B cell (primary cell): ENCODE results near the gene PAN3. TPM values are rescaled to one million over a fixed set of nuclear protein-coding genes. Genes with fewer than 3 reads are reported as not detected.

Experiments used
- ATAC-seq: fragments of 200-7000 bp; cut with Tn5 transposase; one replicate; pipeline ENCODE4 v1.10.0; 2021; ENCODE audit warnings: low read depth, mild to moderate bottlenecking, moderate number of reproducible peaks, moderate library complexity
- CTCF ChIA-PET: fragments of 350-600 bp; sonication (Branson Sonifier 250); formaldehyde crosslinking; loops from one replicate; lab custom pipeline; 2021; ENCODE audit warnings: antibody characterized with exemption, inconsistent platforms; lab: Charles Lee
- POLR2A ChIA-PET: fragments of 350-600 bp; sonication (Branson Sonifier 250); formaldehyde crosslinking; loops from one replicate; lab custom pipeline; 2021; ENCODE audit warnings: antibody characterized with exemption; lab: Charles Lee
- DNase-seq: peaks from one replicate; pipeline ENCODE4 v3.0.0; 2013
- H2AFZ ChIP-seq: 2 replicates; pipeline ENCODE4 v1.6.1; 2012; ENCODE audit warnings: mild to moderate bottlenecking, low read depth, low read length; ENCODE audit not compliant: insufficient read depth, poor library complexity, severe bottlenecking
- H3K27ac ChIP-seq, 2 donors: 1 replicate in 1 of 2; 2 replicates in 1 of 2; pipeline ENCODE4 v1.5.1; 2012 to 2013; ENCODE audit warnings: low read length in 2 of 2, mild to moderate bottlenecking in 2 of 2, moderate library complexity in 1 of 2
- H3K27me3 ChIP-seq, 4 experiments: fragments of 200-600 bp in 1 of 4; sonication (generic) in 1 of 4; replicated peaks in 1 of 4; 1 replicate in 2 of 4; 2 replicates in 2 of 4; pipeline versions ENCODE4 v1.6.1 to v1.7.0; 2013 to 2016; ENCODE audit warnings: low read length in 3 of 4, mild to moderate bottlenecking in 2 of 4, mixed read lengths in 1 of 4, moderate library complexity in 1 of 4; ENCODE audit not compliant: insufficient read depth in 4 of 4, control insufficient read depth in 3 of 4; ENCODE audit errors: control extremely low read depth in 1 of 4
- H3K36me3 ChIP-seq, 2 experiments: replicated peaks in 1 of 2; 1 replicate in 1 of 2; 2 replicates in 1 of 2; pipeline versions ENCODE4 v1.6.1 to v1.7.1; 2013; ENCODE audit warnings: low read length in 1 of 2; ENCODE audit not compliant: insufficient read depth in 2 of 2, control insufficient read depth in 1 of 2; ENCODE audit errors: control extremely low read depth in 1 of 2, extremely low read depth in 1 of 2
- H3K4me1 ChIP-seq, 2 donors: fragments of 200-600 bp in 1 of 2; sonication (generic) in 1 of 2; 1 replicate in 1 of 2; 2 replicates in 1 of 2; pipeline versions ENCODE4 v1.5.1 to v1.6.1; 2013 to 2017; ENCODE audit warnings: low read length in 2 of 2; ENCODE audit not compliant: control insufficient read depth in 2 of 2, insufficient read depth in 2 of 2
- H3K4me2 ChIP-seq: replicated peaks from 2 replicates; pipeline ENCODE3; 2012; ENCODE audit warnings: mild to moderate bottlenecking, low read depth, low read length; ENCODE audit not compliant: poor library complexity, severe bottlenecking
- H3K4me3 ChIP-seq, 5 experiments: fragments of 200-600 bp in 1 of 5; sonication (generic) in 1 of 5; 1 replicate in 3 of 5; 2 replicates in 2 of 5; pipeline versions ENCODE4 v1.5.1 to v1.7.0; 2011 to 2016; ENCODE audit warnings: low read length in 4 of 5, mild to moderate bottlenecking in 4 of 5, low read depth in 2 of 5, control low read depth in 1 of 5, moderate library complexity in 1 of 5; ENCODE audit not compliant: insufficient read depth in 1 of 5; ENCODE audit errors: control extremely low read depth in 1 of 5, extremely low read depth in 1 of 5
- H3K79me2 ChIP-seq: fragments of 200-600 bp; sonication (generic); one replicate; pipeline ENCODE4 v1.6.0; 2016; ENCODE audit warnings: low read length; ENCODE audit not compliant: control insufficient read depth, insufficient read depth
- H3K9ac ChIP-seq: fragments of 200-600 bp; sonication (generic); 2 replicates; pipeline ENCODE4 v1.6.1; 2017; ENCODE audit warnings: mild to moderate bottlenecking, low read length, moderate library complexity
- H3K9me3 ChIP-seq, 3 donors: one replicate each; pipeline versions ENCODE4 v1.6.1 to v1.7.1; 2013; ENCODE audit warnings: low read length in 2 of 3; ENCODE audit not compliant: control insufficient read depth in 2 of 3, insufficient read depth in 1 of 3; ENCODE audit errors: control extremely low read depth in 1 of 3
- H4K20me1 ChIP-seq: 2 replicates; pipeline ENCODE4 v1.6.0; 2012; ENCODE audit warnings: mild to moderate bottlenecking, low read length; ENCODE audit not compliant: insufficient read depth, control insufficient read depth, poor library complexity, severe bottlenecking
- H3K27ac Mint-ChIP-seq: one replicate; pipeline ENCODE4 v1.8.0; 2021; ENCODE audit warnings: mixed read lengths
- H3K27me3 Mint-ChIP-seq: one replicate; pipeline ENCODE4 v1.8.0; 2021; ENCODE audit warnings: mixed read lengths
- H3K4me1 Mint-ChIP-seq: one replicate; pipeline ENCODE4 v1.8.0; 2021; ENCODE audit warnings: mixed read lengths
- H3K4me3 Mint-ChIP-seq: one replicate; pipeline ENCODE4 v1.8.0; 2021; ENCODE audit warnings: mixed read lengths
- H3K9me3 Mint-ChIP-seq: one replicate; pipeline ENCODE4 v1.8.0; 2022; ENCODE audit warnings: mixed read lengths; ENCODE audit not compliant: insufficient read depth
- CTCF ChIP-seq: fragments of 200-600 bp; IDR thresholded peaks from one replicate; pipeline ENCODE4 v1.8.0; 2022; ENCODE audit warnings: antibody characterized with exemption, mild to moderate bottlenecking
- EZH2 ChIP-seq: IDR thresholded peaks from 2 replicates; pipeline ENCODE4 v1.6.1; 2012; ENCODE audit warnings: borderline replicate concordance, low read depth, mild to moderate bottlenecking, moderate library complexity, low read length; ENCODE audit not compliant: insufficient read depth, poor library complexity, severe bottlenecking
- WGBS: methylation state at CpG from one replicate; pipeline ENCODE4 v1.1.5; 2013; ENCODE audit warnings: missing lambda C conversion rate; ENCODE audit not compliant: insufficient coverage; 5-methylcytosine and 5-hydroxymethylcytosine counted together
- intact Hi-C: fragments of 100-400 bp; cut with micrococcal nuclease; formaldehyde crosslinking; loops from one replicate; pipeline ENCODE4 v1.10.0; 2022
- polyA plus RNA-seq: library from polyadenylated mRNA; depleted of rRNA; stranded (reverse); fragments of >200 nt; gene quantifications from 2 replicates; pipeline ENCODE4 v1.2.3, GENCODE V29; 2012
- total RNA-seq, 2 donors: library from RNA; stranded (reverse); fragments of 120-200 nt in 1 of 2; gene quantifications; 1 replicate in 1 of 2; 2 replicates in 1 of 2; pipeline versions ENCODE4 v1.2.3 to v1.2.4, GENCODE V29; 2013 to 2022

The PAN3 gene
- total and polyA plus RNA-seq, 2 donors (not counting 1 experiment from before 2014, with no cell fraction given) = 23.4 to 117 TPM

DNA sequence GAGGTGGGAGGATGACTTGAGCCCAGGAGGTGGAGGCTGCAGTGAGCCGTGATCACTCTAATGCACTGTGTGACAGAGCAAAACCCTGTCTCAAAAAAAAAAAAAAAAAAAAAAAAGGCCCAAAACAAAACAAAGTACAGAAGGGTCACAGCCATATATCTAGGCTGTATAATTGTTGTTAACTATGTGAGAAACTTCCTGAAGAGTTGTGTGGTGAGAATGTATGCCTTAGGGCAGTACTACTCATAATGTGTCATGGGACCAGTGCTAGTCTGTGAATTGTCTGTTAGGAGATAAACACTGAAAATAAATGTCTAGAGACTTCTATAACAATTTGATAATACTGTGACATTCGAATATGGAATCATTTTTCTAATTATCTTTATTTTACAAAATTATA lies 43.1 kb downstream of the PAN3 start:
- no peak for TF ChIP-seq CTCF
- no peak for TF ChIP-seq EZH2
- H3K9ac ChIP-seq = no peak overlapping the region
- H3K9me3 ChIP-seq = no peaks in the 10 kb centered on the region
- H3K27me3 Mint-ChIP-seq = no peaks in the 10 kb centered on the region
- peaks cover 26% of the 10 kb centered on the region for H3K4me1 Mint-ChIP-seq
- peaks cover 24% of the 10 kb centered on the region for H4K20me1 ChIP-seq
- no peaks in the 10 kb centered on the region for H3K9me3 Mint-ChIP-seq
- POLR2A ChIA-PET = no interaction called here
- H3K4me2 ChIP-seq = no peak overlapping the region
- H3K79me2 ChIP-seq = peaks cover 33% of the 10 kb centered on the region
- peaks cover 10 to 17% of the 10 kb centered on the region in 2 experiments for H3K36me3 ChIP-seq
- H3K27ac ChIP-seq = peak overlapping the region in 1 of 2 donors; percentile 14
- intact Hi-C loops = no loop called here
- DNase-seq (no peak), ATAC-seq (no peak)
- no peaks in the 10 kb centered on the region for H3K4me1 ChIP-seq
- no peak overlapping the region for H2AFZ ChIP-seq
- no peak overlapping the region for H3K4me3 ChIP-seq
- no CpG with 5 or more reads among the region's 2 CpGs for WGBS
- CTCF ChIA-PET = no interaction called here
- no peak overlapping the region for H3K27ac Mint-ChIP-seq
- no peak overlapping the region for H3K4me3 Mint-ChIP-seq
- H3K27me3 ChIP-seq = no peaks in the 10 kb centered on the region

DNA sequence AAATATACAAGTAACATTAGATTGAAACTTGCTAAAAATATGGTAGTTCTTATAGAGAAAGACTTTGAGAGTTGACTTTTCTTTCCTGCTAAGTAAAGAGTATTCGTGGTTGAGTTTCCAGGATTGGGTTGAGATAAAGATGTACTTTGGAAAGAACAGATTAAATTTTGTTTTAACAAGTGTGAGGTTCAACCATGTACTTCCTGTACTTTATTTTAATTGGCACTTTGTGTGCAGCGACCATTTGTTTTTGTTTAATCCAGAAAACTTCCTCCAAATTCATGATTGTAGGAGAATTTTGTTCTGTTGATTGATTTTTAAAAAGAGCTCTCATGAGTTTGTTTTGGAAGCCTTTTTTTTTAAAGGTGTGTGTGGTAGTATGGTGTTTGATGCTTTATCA lies 46.9 kb downstream of the PAN3 start:
- H3K27ac Mint-ChIP-seq = no peak overlapping the region
- no peaks in the 10 kb centered on the region for H3K4me1 ChIP-seq
- H3K27me3 Mint-ChIP-seq = no peaks in the 10 kb centered on the region
- H2AFZ ChIP-seq = no peak overlapping the region
- H4K20me1 ChIP-seq = peaks cover 24% of the 10 kb centered on the region
- peaks cover 26% of the 10 kb centered on the region for H3K4me1 Mint-ChIP-seq
- no peak overlapping the region for H3K27ac ChIP-seq
- no CpG with 5 or more reads among the region's 2 CpGs for WGBS
- ATAC-seq (no peak), DNase-seq (no peak)
- CTCF ChIA-PET = no interaction called here
- H3K9me3 ChIP-seq = no peaks in the 10 kb centered on the region
- no peak overlapping the region for H3K4me3 Mint-ChIP-seq
- peaks cover 8 to 14% of the 10 kb centered on the region in 2 experiments for H3K36me3 ChIP-seq
- H3K9ac ChIP-seq = no peak overlapping the region
- TF ChIP-seq EZH2 (no peak), CTCF (no peak)
- peaks cover 29% of the 10 kb centered on the region for H3K79me2 ChIP-seq
- H3K9me3 Mint-ChIP-seq = no peaks in the 10 kb centered on the region
- intact Hi-C loops = no loop called here
- POLR2A ChIA-PET = no interaction called here
- H3K4me2 ChIP-seq = no peak overlapping the region
- no peaks in the 10 kb centered on the region for H3K27me3 ChIP-seq
- H3K4me3 ChIP-seq = no peak overlapping the region
